ENCODE data around the gene PRKCB.

DNA sequence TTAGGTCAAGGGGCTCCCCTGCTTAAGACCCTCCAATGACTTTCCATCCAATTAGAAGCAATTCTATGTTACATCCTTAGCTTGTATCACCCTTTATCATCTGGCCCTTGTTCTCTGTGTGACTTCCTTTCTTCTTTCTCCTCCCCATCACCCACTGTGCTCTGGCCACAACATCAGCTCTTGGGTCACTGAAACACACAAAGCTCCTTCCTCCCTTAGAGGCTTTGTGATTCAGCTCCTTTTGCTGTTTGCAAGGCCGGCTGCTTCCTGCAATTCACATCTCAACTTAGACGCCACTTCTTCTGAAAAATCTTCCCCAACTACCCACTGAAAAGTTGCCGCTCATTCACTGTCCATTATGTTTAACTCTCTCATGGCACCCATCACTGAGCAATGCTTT, 289.4 kb downstream of the PRKCB start:
- TF ChIP-seq, protein P1, sequence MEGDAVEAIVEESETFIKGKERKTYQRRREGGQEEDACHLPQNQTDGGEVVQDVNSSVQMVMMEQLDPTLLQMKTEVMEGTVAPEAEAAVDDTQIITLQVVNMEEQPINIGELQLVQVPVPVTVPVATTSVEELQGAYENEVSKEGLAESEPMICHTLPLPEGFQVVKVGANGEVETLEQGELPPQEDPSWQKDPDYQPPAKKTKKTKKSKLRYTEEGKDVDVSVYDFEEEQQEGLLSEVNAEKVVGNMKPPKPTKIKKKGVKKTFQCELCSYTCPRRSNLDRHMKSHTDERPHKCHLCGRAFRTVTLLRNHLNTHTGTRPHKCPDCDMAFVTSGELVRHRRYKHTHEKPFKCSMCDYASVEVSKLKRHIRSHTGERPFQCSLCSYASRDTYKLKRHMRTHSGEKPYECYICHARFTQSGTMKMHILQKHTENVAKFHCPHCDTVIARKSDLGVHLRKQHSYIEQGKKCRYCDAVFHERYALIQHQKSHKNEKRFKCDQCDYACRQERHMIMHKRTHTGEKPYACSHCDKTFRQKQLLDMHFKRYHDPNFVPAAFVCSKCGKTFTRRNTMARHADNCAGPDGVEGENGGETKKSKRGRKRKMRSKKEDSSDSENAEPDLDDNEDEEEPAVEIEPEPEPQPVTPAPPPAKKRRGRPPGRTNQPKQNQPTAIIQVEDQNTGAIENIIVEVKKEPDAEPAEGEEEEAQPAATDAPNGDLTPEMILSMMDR (IDR thresholded peaks at IDR 0.05): no peak
- TF ChIP-seq POLR2A (IDR thresholded peaks at IDR 0.05): no peak
